Measurements from ENCODE around the gene ARSB.
"Not testable (repeated sequence)": the region's sequence is repeated elsewhere in the genome, so short reads cannot be mapped to it uniquely, and the experiment has no call there.

ARSB gene

DNA sequence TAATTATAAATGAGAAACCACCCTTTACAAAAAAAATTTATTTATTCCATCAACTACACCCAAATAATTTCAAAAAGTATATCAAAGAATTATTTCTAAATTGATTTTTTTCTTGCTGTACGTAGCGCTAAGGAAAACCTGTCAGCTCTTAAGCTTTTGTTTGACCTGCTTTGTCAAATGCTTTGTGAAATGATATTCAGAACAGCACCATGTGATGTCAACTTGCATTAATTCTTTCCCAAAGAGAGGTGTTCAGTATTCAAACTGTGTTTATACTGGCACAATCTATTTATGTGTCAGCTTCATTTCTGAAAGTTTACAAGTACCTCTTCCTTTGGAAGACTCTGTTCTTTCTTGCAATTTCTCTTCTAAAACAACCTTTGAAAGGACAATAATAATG, 12.0 kb upstream of the ARSB start:
- in situ Hi-C loops (cut with MboI; ENCODE audit: low sequenced_read_pairs): no loop called here

DNA sequence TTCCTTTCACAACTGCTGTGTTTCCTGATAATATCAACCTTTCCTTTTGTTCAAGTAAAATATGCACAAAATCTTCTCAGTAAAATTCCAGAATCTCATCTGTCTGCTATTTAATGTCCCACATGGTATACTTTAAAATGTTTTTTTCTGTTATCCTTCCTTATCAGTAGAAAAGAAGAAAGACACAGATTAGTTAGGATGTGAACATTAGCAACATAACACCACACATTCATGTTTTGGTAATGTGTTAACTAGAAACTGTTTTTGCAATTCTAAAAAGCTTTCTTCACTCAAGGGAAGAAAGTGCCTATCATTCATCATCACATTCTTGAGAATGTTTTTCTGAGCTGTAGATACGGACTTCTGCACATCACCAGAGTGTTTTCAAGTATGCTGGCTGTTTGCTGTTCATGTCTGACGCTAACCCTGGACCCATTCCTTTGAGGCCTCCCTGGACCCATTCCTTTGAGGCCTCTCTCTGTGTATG, 10.5 kb upstream of the ARSB start:
- in situ Hi-C loops (cut with MboI; ENCODE audit: low sequenced_read_pairs): no loop called here

DNA sequence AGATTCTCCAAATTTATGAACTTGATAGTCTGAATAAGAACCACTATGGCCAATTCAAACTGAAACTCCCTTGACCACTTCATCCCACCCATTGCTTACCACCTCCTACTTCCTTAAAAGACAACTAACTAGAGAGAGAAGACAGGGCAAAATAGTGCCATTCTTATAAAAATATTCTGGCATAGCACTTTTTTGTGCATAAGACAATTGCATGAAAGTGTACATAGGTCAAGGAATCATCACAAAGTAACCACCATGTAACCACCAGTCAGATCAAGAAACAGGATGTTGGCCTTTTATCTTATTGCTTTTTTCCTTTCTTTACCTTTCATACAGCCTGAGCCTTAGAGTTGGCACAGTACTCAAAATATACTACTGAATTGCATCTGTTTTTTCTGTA, 8.1 kb upstream of the ARSB start:
- in situ Hi-C loops (cut with MboI; ENCODE audit: low sequenced_read_pairs): no loop called here

DNA sequence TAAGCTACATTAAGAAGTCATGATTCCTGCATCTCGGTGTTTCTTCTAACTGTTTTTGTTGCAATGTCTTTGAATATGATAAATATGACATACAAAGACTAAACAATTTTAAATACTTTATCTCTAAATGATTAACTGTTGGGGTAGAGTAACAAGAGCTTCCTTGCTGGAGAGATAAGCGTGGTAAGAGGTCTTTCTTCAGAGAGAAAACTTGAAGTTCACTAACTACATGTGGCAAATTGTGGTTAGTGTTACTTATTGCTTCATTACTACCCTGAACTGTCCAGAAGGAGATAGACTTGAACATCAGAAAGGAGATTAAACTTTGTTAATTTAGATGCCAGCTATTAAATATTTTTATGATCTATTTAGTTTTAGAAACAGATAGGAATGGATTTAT, 7.0 kb upstream of the ARSB start:
- in situ Hi-C loops (cut with MboI; ENCODE audit: low sequenced_read_pairs): no loop called here

DNA sequence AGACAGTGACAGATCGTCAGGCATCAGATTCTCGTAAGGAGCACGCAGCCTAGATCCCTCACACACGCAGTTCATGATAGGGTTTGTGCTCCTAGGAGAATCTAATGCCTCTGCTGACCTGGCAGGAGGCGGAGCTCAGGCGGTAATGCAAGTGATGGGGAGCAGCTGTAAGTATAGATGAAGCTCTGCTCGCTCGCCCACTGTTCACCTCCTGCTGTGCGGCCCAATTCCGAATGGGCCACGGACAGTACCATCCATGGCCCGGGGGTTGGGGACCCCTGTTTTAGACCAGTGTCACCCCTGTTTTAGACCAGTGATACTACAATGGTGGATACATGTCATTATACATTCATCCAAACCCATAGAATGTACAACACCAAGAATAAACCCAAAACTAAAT, 4.0 kb upstream of the ARSB start:
- in situ Hi-C loops (cut with MboI; ENCODE audit: low sequenced_read_pairs): no loop called here

DNA sequence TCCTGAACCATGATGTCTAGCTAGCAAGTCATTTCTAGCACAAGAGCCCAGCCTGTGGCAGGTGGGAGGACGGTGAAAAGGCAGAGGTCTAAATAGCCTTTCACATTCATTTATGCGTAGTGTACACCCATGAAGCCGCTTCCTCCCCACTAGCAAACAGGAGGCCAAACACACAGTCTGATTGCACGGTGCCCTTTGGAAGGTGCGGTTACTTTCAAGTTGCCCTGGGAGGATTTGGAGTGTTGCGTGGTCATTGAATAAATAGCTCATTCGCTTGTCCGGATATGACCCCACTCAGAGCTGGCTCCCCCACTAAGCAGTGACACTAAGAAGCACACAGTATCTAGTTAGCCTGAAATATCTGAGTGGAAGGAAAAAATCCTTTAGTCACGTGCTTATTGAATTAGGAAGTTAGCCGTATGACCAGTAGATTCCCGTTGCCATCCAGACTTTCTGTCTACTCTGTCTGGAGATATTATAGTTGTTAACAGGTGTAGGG, 664 bp upstream of the ARSB start:
- in situ Hi-C loops (cut with MboI; ENCODE audit: low sequenced_read_pairs): no loop called here

DNA sequence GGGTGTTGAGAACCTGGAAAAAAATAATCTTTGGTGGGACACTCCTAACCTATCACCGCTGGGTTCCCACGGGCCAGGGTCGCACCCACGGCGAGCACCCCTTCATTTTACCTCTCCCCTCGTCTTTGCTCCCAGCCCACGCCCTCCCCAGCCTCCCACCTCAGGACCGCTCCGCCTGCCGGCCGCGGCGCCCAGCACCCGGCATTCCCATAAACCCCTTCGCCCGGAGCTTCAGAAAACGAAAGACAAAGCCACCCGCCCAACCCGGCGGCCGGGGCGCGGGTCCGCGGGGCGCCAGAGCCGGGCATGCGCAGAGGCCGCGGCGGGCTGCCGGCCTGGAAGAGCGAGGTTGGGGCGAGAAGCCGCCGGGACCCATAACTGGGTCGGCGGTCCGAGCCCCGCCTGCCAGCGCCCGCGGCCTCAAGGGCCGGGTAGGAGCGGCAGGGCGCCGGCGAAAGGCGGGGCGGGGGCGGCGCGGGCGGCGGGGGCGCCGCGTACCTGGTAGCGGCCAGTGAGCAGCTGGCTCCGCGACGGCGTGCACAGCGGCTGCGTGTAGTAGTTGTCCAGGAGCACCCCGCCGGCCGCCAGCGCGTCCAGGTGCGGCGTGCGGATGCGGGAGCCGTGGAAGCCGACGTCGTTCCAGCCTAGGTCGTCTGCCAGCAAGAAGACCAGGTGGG, 533 bp downstream of the ARSB start:
- in situ Hi-C loops (cut with MboI; ENCODE audit: low sequenced_read_pairs): no loop called here

DNA sequence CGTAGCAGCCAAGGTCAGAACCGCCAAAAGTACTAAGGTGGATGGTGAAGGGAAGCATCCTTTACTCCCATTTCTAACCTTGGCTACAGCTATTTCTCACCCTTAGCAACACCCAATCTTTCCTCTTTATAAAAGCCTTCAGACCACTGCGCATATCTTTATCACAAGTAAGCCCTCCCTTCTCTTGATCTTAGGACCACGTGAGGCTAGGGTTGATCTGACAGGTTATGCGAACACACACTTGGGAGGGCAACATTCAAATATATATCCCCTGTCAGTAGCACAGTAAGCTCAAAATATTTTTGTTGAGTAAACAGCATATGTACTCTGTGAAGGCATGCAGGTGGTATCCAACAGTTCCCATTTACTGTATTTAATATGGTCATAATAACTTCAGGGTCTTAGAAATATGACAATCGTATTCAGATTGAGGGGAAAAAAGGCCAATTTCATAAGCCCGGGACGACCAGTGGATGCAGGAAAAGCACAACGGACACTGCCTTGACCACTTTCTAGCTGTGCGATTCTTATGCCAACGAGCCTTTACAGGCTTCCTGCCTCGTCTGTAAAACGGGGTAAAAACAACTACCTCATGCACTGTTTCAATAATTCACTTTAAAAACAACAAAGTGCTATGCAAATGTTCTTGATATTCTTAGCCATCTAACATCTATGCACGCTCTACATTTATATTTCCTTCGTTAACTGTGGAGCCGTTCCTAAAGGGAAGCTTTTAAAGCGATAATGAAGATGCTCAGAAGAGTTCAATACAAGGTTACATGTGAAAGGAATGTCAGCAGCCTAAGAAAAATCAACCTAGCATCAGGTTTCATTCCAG, 1.3 kb downstream of the ARSB start:
- in situ Hi-C loops (cut with MboI; ENCODE audit: low sequenced_read_pairs): no loop called here

DNA sequence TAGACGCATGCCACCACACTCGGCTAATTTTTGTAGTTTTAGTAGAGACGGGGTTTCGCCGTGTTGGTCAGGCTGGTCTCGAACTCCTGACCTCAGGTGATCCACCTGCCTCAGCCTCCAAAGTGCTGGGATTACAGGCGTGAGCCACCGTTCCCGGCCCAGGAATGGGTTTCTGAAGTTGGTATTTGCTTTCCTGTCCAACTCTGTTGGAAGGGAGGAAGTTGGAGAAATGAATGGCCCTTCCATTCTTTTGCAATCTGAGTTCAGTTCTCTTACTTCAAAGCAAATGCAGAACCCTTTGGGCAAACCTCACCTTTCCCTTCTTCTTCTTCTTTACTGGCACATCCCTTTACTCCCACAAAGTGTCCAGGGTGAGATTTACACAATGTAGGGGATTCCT, 1.9 kb downstream of the ARSB start:
- in situ Hi-C loops (cut with MboI; ENCODE audit: low sequenced_read_pairs): not testable (repeated sequence)

DNA sequence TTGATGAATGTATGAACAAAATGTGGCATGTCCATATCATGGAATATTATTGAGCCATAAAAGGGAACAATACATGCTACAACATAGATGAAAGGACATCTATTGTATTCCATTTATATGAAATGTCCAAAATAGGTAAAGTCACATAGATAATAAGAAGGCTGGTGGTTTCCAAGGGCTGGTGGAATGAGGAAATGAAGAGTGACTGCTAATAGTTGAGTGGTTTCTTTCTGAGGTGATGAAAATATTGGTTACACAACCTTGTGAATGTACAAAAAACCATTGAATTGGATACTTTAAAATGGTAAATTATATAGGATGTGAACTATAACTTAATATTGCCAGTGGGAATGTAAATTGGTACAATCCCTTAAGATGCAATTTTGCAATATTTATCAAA, 5.2 kb downstream of the ARSB start:
- in situ Hi-C loops (cut with MboI; ENCODE audit: low sequenced_read_pairs): no loop called here

DNA sequence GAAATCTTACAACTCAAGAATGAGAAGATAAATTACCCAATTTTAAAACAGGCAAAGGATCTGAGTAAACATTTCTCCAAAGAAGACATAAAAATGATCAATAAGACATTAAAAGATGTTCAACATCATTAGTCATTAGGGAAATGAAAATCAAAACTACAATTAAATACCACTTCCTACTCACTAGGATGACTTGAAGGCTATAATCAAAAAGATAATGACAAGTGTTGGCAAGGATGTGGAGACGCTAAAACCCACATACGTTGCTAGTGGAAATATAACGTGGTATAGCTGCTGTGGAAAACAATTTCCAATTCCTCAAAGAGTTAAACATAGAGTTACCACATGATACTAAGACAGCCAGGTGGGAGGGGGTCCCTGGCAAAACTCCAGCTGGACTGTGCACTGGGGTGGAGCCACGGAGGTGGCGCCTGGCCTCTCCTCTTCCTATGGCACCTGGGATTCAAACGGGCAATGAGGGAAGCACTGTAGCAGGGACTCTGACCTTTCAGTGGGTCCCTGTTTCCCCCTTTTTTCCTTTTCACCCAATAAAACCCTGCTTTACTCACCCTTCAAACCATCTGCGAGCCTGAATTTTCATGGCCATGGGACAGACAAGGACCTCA, 5.9 kb downstream of the ARSB start:
- in situ Hi-C loops (cut with MboI; ENCODE audit: low sequenced_read_pairs): no loop called here

DNA sequence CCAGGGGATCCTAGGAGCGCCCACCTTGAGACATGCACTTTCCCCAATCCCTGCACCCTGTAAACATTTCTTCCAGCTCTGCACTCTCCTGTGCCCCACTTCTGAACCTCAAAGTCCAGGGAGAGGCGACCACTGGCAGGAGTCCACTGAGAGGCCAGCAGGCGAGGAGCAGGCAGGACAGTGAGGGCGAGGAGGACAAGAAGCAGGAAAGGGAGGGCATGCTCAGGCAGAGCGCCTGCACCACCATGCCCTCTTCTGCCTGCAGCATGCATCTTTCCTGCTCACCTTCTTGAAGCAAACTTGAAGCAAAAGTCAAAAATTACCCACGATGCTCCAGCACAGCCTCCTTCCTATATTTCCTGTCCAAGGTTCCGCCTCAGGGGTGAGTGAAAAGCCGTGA, 10.1 kb downstream of the ARSB start:
- in situ Hi-C loops (cut with MboI; ENCODE audit: low sequenced_read_pairs): no loop called here

DNA sequence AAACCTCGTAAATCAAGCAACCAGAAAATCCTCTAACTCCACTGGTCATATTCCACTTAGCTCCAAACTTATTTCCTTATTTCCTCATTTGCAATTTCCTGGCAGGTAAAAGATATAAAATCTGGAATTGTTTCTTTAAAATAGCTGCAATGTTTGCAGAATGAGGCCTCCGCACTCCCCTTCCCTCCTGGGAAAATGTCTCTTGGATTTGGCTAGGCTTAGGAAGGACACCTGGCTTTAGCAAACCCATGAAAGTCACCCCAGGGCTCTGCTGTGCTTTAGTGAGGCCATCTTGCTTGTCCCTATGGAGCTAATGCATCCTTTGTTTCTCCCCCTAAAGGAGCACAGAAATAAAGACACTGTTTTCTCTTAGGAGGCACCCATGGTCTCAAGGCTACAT, 10.5 kb downstream of the ARSB start:
- in situ Hi-C loops (cut with MboI; ENCODE audit: low sequenced_read_pairs): no loop called here

DNA sequence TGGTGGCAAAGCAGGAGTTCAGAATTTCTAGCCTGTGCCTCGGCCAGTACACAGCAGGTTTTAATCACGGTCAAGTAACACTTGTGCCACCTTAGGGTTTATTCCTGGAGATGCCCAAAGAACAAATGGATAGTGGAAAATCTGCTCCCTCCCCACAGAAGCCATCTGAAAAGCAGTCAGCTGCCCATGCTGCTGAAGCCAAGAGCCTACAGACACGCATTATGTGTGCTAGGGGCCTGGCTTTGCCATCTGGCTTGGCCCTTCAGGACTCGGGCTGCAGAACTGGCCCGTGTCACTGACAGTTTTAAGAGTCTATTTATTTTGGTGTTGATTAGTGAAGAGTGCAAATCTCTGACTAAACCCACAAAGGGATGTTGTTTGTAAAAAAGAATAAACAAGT, 11.1 kb downstream of the ARSB start:
- in situ Hi-C loops (cut with MboI; ENCODE audit: low sequenced_read_pairs): no loop called here

DNA sequence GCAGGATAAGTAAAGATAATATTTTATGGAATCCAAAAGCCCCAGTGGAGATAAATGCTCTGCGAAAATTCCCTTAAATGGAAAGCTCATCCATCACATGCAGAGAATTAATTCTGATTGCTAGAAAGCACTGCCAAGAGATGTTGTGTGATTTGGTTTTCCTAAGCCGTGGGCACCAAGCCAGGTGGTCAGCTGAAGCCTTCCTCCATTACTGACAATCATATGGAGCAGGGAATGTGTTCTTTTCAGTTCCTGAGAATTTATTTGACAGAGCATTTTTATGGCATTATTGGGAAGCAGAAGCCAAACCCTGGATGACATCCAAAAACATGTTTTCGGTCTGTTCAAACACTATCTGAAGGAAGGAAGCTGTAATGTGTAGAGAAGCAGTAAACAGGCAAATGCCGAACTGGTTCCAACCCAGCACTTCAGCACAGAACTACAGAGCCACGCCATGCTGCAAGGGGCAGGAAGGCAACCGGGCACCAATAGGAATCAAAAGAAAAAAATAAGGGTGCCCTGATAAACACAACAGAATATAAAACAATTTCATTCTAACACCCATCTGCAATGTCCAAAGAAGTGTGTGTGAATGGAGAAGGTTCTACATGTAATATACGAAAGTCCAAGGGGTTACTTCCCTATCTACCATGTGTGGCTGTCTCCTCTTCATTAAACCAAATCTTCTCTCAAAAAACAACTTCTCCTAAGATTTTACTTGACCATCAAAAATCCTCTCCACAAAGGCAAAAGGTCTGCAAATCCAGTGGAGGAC, 12.3 kb downstream of the ARSB start:
- in situ Hi-C loops (cut with MboI; ENCODE audit: low sequenced_read_pairs): no loop called here

DNA sequence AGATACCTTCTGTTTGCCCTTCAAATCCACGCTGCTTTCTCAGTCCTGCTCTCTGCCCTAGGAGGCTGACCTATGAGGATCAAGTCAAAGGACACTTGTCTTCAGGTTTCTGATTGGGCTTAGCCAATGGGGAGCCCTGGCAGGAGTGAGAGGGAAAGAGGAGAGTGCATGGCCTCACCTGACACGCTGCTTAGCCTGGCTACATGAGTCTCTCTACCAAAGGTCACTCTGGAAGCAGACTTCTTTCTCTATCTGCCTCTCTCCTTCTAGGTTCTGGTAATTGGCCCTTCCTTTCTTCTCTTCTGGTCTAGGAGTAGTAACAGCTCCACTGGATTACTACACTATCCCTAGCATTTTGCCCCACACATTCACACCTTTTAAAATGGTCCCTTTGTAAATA, 13.1 kb downstream of the ARSB start:
- in situ Hi-C loops (cut with MboI; ENCODE audit: low sequenced_read_pairs): no loop called here

DNA sequence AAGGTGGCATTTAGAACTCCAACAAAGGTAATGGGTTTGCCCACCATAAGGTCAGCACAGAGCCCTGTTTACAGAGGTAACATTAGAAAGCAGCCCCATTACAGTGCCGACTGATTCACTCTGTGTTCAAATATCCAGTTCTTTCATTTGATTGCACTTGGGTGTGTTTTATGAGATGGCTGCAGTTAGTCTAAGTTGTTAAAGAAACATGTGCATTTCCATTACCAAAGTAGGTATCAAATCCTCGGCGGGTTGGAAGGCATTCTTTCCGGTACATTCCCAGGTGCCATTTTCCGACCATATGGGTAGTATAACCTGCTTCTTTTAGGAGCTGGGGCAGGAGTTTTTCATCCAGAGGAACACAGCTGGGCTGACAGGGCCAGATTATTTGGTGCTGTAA, 16.3 kb downstream of the ARSB start:
- in situ Hi-C loops (cut with MboI; ENCODE audit: low sequenced_read_pairs): no loop called here

DNA sequence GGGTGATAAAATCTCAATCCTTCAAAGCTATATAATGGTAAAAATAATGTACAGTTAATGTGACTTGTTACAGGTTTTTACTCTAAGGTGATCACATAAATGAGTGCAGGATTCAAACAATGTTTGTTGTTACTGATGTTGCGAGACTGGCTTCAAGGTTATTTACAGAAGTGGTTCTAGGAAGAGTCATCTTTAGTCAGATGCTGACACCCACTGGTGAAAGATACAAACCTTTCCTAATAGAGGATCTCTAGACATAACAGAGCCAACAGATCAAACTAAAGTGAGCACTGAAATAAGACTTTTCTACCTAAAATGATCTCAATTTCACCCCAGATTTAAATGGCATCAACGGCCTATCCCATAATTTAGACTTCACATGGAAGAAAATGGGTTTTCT, 20.2 kb downstream of the ARSB start:
- in situ Hi-C loops (cut with MboI; ENCODE audit: low sequenced_read_pairs): no loop called here

DNA sequence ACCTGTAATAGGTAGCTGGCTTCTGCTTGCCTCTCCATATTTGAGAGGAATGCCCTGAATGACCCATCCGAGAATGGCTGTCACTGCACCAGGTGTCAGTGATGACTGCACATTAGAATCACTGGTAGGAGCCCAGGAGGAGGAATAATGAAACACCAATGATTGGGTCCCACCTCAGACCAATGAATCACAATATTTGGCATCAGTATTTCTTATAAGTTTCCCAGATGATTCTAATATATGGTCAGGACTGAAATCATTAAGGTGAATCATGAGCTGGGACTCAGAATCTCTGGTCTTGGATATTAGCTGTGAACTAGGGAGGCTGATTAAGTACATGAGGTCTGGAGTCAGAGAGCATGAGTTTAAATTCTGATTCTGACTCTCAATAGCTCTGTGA, 23.4 kb downstream of the ARSB start:
- in situ Hi-C loops (cut with MboI; ENCODE audit: low sequenced_read_pairs): no loop called here

DNA sequence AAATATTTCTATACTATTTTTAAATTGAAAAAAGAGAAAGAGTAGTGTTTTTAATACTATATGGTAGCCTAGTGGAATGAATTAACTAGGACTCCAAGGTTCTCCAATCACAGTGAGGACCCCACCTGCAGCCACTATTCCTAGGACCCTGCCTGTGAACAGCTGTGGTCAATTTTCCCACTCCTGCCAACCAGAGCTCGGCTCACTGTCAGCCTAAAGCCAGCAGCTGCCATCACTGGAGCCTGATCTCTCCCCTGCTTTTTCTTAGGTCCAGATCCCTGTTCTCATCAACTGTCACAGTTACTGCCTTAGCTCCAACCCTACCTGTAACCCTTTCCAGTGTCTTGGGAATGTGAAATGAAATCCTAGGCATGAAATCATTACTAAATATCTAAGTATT, 25.3 kb downstream of the ARSB start:
- in situ Hi-C loops (cut with MboI; ENCODE audit: low sequenced_read_pairs): no loop called here

All from HL-60/S4 treated with phorbol 12-myristate 13-acetate at 8.2 ng/mL for 4 days and 3 days (cell line).